HL-60/S4 treated with retinoic acid at 250 ng/mL for 4 days and 3 days (cell line): Measurements from ENCODE around the gene RNF144A.

Source experiments
- in situ Hi-C: fragments of 300-500 bp; cut with MboI; formaldehyde crosslinking; loops from 2 replicates; pipeline ENCODE4 v1.7.0; 2022; ENCODE audit warnings: low sequenced_read_pairs

The RNF144A gene

DNA sequence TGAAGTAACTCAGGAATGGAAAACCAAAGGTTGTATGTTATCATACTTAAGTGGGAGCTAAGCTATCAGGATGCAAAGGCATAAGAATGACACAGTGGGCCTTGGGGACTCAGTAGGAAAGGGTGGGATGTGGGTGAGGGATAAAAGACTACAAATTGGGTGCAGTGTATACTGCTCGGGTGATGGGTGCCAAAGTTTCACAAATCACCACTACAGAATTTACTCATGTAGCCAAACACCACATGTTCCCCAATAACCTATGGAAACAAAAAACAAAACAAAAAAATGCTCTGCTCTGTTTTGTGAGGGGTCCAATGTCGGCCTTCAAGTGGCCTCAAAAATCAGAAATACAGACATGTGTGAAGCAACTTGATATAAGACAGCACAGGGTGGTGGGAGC lies 8.9 kb upstream of the RNF144A start:
- in situ Hi-C loops: no loop called here

DNA sequence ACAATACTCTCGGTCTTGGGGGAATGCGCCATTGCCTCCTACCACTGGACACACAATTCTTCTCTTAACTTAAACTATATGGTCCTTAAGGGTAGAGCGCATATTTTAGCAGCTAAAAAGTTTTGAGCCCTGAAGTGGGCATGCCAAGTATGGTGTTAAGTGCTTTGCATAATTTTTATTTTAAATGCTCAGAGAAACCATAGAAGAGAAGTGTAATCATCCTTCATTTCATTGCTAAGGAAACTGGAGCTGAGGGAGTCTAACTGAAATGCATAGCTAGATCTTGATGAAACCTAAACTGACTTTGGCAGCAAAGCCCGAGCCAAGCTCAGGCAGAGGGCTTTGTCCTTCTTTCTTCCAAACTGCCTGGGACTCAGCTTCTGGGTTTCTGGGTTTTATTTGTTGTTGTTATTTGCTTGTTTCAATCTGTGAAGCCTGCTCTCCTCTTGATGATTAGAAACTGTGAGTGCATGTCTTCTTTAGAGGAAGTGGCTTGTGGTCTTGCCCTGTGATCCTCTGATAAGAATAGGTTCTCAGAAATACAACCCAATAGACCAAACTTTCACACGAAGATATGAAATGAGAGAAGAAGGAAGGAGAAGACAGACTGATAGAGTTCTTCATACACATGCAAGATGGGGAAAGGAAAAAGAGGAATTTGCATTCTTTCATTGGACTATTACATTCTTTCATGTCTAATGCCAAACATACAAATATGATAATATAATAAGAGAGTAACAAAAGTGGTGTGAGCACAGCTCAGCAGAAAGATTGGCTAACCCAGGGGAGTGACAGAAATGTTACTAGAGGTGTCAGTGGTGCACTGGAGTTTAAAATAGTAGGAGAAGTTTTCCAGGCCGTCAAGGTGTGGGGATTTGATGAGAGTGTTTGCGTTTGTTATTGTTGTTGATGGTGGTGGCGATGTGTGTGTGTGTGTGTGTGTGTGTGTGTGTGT lies 7.5 kb upstream of the RNF144A start:
- in situ Hi-C loops: no loop called here

DNA sequence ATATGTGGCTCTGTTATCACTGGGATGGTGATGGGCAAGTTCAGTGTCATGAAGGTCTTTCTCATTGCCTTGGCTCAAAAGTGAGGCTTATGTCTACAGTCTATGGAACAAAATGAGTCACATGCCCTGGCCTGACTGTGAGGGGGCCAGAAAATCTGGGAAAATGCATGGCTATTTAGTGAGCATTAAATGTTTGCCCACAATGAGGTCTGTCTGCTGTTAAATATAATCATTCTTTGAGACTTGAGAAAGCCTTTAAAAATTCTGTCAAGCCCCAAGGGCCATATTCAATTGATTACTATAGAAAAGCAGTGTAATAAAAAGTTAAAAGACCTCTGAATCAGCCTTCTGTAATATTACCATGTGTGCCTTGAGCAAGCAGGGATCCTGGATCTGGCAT lies 5.5 kb upstream of the RNF144A start:
- in situ Hi-C loops: no loop called here

GRCh38 chr2:6913415-6914157 lies 3.6 kb upstream of the RNF144A start:
- in situ Hi-C loops: no loop called here

- in situ Hi-C loops: no loop called here
These were observed 2.4 kb upstream of the RNF144A start for GRCh38 chr2:6914828-6915227.

GRCh38 chr2:6915399-6915798 lies 1.8 kb upstream of the RNF144A start:
- in situ Hi-C loops: no loop called here

- in situ Hi-C loops: no loop called here
These were observed 988 bp upstream of the RNF144A start for GRCh38 chr2:6916224-6916623.

DNA sequence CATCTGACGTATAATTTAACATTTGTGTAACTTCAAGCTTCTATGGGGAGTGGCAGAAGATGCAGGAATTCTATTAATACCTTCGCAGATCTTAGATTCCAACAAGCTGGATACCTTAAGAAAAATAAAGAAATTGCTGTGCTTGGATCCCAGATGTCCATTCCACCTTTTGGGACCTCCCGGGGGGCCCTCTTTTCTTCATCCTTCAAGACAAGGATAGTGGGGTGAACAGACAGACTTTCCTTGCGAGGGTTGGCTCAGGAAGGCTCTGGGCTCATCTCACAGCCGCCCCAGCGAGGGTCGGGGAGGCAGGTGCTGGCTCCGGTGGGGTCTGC lies 509 bp upstream of the RNF144A start:
- in situ Hi-C loops: no loop called here

DNA sequence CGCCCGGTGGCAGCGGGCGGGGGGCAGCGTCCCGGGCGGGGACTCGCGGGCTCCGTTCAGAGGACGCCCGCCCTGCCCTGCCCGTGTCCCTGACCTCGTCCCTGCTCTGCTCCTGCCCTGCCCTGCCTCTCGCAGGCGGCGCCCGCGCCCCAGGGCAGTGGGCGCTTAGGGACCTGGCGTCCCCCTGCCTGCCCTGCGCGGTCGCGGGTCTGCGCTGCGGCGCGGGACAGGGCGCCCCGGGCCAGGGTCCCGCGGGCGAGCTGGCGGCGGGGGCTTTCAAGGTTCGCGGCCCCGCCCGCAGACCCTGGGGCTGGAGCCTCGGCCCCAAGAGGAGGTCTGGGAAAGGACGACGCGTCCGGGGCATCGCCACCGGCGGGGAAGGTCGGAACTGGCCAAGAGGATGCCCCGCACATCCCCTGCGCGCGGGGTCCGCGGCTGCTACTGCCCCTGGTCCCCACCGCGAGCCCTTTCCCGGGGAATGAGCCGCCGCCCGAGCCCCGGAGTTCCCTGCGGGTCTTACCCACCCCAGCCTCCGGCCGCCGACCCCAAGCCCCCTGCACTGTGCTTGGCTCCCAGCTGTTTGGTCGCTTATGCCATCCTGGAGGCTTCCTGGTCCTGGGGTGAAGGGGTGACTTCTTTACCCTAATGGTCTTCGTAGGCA lies 679 bp downstream of the RNF144A start:
- in situ Hi-C loops: no loop called here

GRCh38 chr2:6919901-6920742 lies 2.9 kb downstream of the RNF144A start:
- in situ Hi-C loops: no loop called here

GRCh38 chr2:6920743-6921064 lies 3.5 kb downstream of the RNF144A start:
- in situ Hi-C loops: no loop called here

GRCh38 chr2:6921321-6921922 lies 4.2 kb downstream of the RNF144A start:
- in situ Hi-C loops: no loop called here

DNA sequence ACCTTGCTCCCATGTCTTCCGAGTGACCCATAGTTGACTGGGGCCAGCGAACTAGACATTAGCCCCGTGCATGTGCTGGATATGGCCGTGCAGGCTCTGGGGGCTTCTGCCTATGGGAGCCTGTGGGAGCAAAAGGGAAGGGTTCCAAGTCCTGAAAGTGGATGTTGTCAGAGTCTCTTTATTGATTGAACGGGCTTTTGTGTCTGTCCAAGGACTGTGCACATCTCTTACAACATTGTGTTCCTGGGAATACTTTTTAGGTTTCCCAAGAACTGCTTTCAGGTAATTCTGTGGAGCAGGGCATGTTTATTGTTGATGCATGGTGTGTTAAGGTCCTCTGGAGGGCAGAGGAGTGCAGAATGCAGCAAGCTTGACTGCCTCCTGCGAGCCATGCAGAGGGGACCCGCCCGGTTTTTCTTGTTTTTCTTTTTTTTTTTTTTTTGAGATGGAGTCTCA lies 5.0 kb downstream of the RNF144A start:
- in situ Hi-C loops: no loop called here

DNA sequence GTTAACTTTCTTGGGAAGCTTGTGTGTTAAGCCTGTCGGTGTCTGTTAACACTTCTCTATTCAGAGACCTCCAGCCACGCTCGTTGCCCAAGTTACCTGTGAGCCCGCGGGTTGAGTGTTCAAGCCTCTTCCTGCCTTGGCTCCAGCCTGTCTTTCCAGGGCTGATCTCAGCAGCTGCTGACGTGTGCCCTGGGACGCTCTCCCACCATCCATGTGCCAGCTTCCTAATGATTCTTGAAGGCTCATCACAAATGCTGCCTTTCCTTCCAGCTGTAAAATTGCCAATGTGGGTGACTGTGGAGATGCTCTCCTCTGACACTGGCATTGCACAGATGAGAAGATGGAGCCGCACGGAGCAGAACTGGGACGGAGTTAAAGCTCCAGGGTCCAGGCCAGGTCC lies 6.1 kb downstream of the RNF144A start:
- in situ Hi-C loops: no loop called here

DNA sequence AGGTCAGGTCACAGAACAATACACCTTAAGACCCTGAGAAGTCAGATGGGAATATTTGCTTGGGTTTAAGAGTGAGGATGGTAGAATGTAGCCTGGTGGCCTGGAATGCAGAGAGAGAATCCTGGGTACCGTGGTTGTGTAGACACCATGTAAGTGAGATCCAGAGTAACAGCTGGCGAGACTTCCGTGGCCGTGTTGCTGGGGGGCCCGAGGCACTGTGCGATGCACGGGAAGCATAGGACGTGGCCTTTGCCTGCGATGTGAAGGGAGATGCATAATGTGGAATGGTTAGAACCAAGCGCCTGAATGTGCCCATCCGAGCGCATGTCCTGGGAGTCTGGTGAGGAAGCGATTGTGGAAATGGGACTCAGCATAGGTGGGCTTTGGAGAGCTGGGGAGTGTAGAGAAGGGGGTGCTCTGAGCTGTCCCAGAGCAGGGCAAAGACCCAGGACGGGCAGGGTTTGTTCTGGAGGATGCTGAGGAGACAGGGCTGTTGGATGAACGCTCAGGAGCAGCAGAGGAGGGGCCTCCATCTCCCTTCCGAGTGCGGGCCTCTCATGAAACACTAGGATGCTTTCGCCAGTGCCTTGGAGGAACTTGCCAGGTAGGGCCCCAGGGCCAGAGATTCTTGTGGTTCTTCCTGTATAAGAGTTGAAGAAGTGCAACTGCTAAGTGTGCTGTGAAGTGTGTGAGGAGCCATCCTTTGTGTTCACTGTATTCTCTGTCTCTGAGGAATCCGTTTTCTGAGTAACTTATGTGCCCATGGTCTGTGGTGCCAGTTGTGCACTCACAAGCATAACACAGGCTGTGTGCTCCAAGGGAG lies 7.1 kb downstream of the RNF144A start:
- in situ Hi-C loops: no loop called here

GRCh38 chr2:6924924-6925409 lies 7.8 kb downstream of the RNF144A start:
- in situ Hi-C loops: no loop called here

GRCh38 chr2:6926071-6926732 lies 9.0 kb downstream of the RNF144A start:
- in situ Hi-C loops: no loop called here

DNA sequence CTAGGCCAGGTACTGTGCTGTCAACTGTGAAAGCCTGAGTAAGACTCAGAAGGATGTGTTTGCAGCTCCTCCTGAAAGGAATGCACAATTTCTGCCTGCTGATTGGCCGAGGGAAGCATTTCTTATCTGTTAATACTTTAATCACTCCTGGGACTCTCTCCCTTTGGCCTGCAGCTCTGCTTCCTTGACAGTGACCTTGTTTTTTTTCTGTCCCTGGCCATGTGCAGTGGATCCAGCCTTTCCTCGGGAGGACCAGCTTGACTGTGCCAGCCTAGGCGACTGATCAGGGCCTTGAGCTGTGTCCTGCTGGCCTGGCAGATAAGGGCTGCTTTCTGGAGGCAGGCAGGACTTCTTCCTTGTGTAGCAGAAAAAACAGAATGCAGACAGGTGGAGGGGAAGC lies 10.0 kb downstream of the RNF144A start:
- in situ Hi-C loops: no loop called here

DNA sequence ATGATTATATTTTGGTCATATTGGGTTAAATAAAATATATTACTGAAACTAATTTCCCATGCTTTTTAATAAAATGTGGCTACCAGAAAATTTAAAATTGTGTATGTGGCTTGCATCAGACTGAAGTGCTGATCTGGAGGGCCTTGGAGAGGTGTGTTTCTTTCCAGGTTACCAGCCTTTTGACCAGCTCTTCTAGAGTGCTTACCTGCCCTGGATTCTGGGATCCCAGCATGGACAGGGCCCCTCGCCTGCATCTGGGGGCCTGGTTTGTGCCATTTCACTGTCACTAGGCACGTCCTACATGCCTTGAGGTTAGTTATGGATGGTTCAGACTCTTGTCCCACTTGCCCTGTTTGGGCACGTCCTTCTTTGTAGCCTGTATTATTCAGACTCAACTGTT lies 10.5 kb downstream of the RNF144A start:
- in situ Hi-C loops: no loop called here
